NB4 (cell line): ENCODE results near the gene LSAMP.

Experiments
- DNase-seq: peaks from one replicate; pipeline ENCODE4 v3.0.0; 2010; ENCODE audit warnings: low read depth
- H3K4me3 ChIP-seq: one replicate; pipeline ENCODE4 v1.5.1; 2011; ENCODE audit warnings: mild to moderate bottlenecking, low read depth, low read length, moderate library complexity
- CTCF ChIP-seq: IDR thresholded peaks from one replicate; pipeline ENCODE4 v1.5.1; 2012; ENCODE audit warnings: low read depth, low read length
- MAX ChIP-seq: IDR thresholded peaks from 2 replicates; pipeline ENCODE4 v1.6.1; 2011; ENCODE audit warnings: low read depth, low read length
- MYC ChIP-seq: IDR thresholded peaks from 2 replicates; pipeline ENCODE4 v1.6.1; 2011; ENCODE audit warnings: low read depth, low read length
- POLR2A ChIP-seq: IDR thresholded peaks from 2 replicates; pipeline ENCODE4 v1.6.1; 2011; ENCODE audit warnings: mild to moderate bottlenecking; ENCODE audit not compliant: insufficient read length; ENCODE audit errors: extremely low read depth

The LSAMP gene

GRCh38 chr3:116264546-116265319 lies 180.6 kb downstream of the LSAMP start:
- no peak overlapping the region for H3K4me3 ChIP-seq
- TF ChIP-seq MAX (no peak), POLR2A (no peak), MYC (no peak), CTCF (no peak)
- DNase-seq: no peak

DNA sequence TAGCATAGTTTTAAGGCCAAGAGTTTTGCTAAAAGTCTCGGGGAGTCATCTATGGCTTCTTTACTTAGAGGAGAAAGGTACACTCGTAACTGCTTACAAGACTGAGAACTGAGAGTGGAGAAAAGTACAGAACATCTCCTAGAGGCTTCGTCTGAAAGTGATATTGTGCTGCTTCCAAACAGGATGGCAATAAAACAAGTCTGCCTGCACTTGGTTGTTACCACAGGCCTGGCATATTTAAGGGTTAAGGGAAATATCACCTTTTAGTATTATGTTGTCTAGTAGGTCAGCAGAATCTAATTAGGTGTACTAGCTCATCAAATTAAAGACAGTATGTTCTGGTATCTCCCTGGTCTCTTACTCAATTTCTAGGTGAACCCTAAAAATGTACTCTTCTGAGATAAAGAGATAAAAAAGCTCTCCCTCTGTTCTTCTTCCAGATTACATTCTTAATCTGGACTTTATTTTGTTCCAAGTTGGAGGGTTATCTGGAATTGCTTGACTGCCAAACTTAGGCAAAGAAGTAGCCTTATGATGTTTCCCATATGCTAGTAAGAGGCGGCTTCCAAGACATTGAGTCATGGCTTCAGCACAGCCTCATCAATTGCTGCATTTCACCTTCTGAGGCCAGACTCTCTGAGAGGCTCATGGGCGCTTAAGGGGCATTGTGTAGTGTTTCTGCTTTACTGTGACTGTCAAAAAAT lies 181.3 kb downstream of the LSAMP start:
- no peak overlapping the region for H3K4me3 ChIP-seq
- DNase-seq: no peak
- no peak for TF ChIP-seq POLR2A
- TF ChIP-seq MYC: no peak
- no peak for TF ChIP-seq CTCF
- no peak for TF ChIP-seq MAX

- DNase-seq: no peak
- H3K4me3 ChIP-seq: no peak overlapping the region
- TF ChIP-seq MAX (no peak), CTCF (no peak), MYC (no peak), POLR2A (no peak)
These were observed 184.8 kb downstream of the LSAMP start for GRCh38 chr3:116260491-116260890.

- no peak for TF ChIP-seq MAX
- no peak for TF ChIP-seq MYC
- no peak for TF ChIP-seq CTCF
- no peak for TF ChIP-seq POLR2A
- no peak overlapping the region for H3K4me3 ChIP-seq
- no peak for DNase-seq
These were observed 185.3 kb downstream of the LSAMP start for GRCh38 chr3:116259984-116260383.

GRCh38 chr3:116256843-116257485 lies 188.3 kb downstream of the LSAMP start:
- TF ChIP-seq MYC (no peak), POLR2A (no peak), MAX (no peak), CTCF (no peak)

More at GRCh38 chr3:116256843-116257485, 188.3 kb downstream of the LSAMP start:
- no peak for DNase-seq
- H3K4me3 ChIP-seq: no peak overlapping the region
